Measurements from ENCODE around the gene SAMD3.

GRCh38 chr6:130218134-130218533, 4.6 kb downstream of the SAMD3 start:
- TF ChIP-seq CTCF (IDR thresholded peaks at IDR 0.05; ENCODE audit: borderline replicate concordance, extremely low read depth, low read length, poor library complexity, severe bottlenecking): no peak
- no peak for TF ChIP-seq EZH2 (IDR thresholded peaks at IDR 0.05; ENCODE audit: borderline replicate concordance, low read depth, low read length, severe bottlenecking)

Data from DND-41 (cell line).